ENCODE data around the gene EPB42.

The EPB42 gene

DNA sequence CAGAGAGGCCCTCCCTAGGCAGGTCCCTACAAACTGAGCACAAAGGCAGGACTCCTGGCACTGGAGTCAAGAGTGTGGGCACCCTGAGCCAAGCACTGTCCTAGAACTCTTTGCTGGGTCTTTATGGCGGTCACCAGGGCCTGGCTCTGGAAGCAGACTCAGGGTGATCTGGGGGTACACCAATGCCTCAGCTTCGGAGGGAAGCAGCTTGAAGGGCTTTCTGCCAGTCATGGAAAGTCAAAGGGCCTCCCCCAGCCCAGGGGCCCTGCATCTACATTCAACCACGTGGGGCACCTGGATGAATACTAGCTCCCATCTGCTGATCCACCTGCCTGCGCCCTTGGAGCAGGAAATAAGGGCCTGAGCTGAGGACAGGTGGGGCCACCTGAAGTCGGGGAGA, 7.4 kb downstream of the EPB42 start:
- in situ Hi-C loops (cut with MboI; ENCODE audit: low sequenced_read_pairs), result no loop called here

DNA sequence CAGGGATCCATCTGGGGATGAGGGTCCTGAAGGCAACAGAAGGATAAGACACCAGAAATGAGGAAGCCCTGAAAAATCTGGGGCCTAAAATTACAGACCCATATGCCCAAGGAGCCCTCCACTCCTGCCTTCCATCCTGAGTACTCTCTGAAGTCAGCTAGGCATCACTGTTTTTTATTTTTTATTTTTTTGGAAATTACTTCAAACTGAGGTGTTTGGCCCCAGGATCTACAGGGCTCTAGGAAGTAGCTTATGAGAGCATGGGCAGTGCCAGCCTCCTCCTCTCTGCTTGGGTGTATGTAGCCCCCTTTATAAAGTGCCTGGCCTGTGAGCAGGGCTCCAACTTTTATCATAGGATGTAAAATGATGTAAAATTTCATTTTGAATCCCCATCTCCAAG, 7.9 kb downstream of the EPB42 start:
- in situ Hi-C loops (cut with MboI; ENCODE audit: low sequenced_read_pairs), result no loop called here

GRCh38 chr15:43212299-43212698, 8.5 kb downstream of the EPB42 start:
- in situ Hi-C loops (cut with MboI; ENCODE audit: low sequenced_read_pairs), result no loop called here

- in situ Hi-C loops (cut with MboI; ENCODE audit: low sequenced_read_pairs), result no loop called here
These were observed 9.5 kb downstream of the EPB42 start for GRCh38 chr15:43211224-43211735.

GRCh38 chr15:43210807-43211206, 10.0 kb downstream of the EPB42 start:
- in situ Hi-C loops (cut with MboI; ENCODE audit: low sequenced_read_pairs), result no loop called here

DNA sequence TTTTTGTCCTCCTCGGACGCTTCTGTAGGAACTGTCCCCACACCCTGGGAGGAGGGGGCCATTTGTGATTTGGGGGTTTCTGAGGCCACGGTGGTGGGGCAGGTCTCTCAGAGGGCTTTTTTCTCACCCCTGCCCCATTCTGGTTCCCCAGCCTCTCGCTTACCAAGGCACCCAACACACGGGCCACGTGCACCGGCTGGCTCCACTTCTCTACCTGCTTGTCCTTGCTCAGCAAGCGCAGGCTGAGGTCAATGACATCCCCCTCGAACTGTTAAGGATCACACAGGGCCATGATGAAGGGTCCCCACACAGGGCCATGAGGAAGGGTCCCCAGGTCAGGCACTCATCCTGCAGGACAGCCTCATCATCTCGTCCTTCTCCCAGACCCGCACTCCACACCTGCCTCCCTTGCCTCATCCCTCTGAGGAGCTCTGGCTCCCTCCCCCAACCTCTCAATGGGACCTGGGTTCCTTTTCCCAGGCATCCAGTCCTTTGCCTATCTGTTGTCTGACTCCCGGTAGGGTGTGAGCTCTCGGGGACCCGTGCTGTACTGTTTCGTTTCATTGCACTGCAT, 10.6 kb downstream of the EPB42 start:
- in situ Hi-C loops (cut with MboI; ENCODE audit: low sequenced_read_pairs), result no loop called here

- in situ Hi-C loops (cut with MboI; ENCODE audit: low sequenced_read_pairs), result no loop called here
These were observed 11.6 kb downstream of the EPB42 start for GRCh38 chr15:43209059-43209824.

- in situ Hi-C loops (cut with MboI; ENCODE audit: low sequenced_read_pairs), result no loop called here
These were observed 12.5 kb downstream of the EPB42 start for GRCh38 chr15:43208052-43209002.

- in situ Hi-C loops (cut with MboI; ENCODE audit: low sequenced_read_pairs), result no loop called here
These were observed 13.8 kb downstream of the EPB42 start for GRCh38 chr15:43207024-43207423.

- in situ Hi-C loops (cut with MboI; ENCODE audit: low sequenced_read_pairs), result no loop called here
These were observed 14.8 kb downstream of the EPB42 start for GRCh38 chr15:43206054-43206453.

- in situ Hi-C loops (cut with MboI; ENCODE audit: low sequenced_read_pairs), result no loop called here
These were observed 16.6 kb downstream of the EPB42 start for GRCh38 chr15:43204016-43204901.

- in situ Hi-C loops (cut with MboI; ENCODE audit: low sequenced_read_pairs), result loop anchor here (25.0 kb wide), 1 partner anchor 488 kb away; no protein-coding TSS in a partner anchor
These were observed 20.8 kb downstream of the EPB42 start for GRCh38 chr15:43199945-43200488.

- in situ Hi-C loops (cut with MboI; ENCODE audit: low sequenced_read_pairs), result loop anchor here (25.0 kb wide), 1 partner anchor 487 kb away; no protein-coding TSS in a partner anchor
These were observed 21.8 kb downstream of the EPB42 start for GRCh38 chr15:43198992-43199391.

GRCh38 chr15:43198556-43198955, 22.3 kb downstream of the EPB42 start:
- in situ Hi-C loops (cut with MboI; ENCODE audit: low sequenced_read_pairs), result loop anchor here (25.0 kb wide), 1 partner anchor 486 kb away; no protein-coding TSS in a partner anchor

GRCh38 chr15:43197773-43198172, 23.0 kb downstream of the EPB42 start:
- in situ Hi-C loops (cut with MboI; ENCODE audit: low sequenced_read_pairs), result loop anchor here (25.0 kb wide), 1 partner anchor 485 kb away; no protein-coding TSS in a partner anchor

DNA sequence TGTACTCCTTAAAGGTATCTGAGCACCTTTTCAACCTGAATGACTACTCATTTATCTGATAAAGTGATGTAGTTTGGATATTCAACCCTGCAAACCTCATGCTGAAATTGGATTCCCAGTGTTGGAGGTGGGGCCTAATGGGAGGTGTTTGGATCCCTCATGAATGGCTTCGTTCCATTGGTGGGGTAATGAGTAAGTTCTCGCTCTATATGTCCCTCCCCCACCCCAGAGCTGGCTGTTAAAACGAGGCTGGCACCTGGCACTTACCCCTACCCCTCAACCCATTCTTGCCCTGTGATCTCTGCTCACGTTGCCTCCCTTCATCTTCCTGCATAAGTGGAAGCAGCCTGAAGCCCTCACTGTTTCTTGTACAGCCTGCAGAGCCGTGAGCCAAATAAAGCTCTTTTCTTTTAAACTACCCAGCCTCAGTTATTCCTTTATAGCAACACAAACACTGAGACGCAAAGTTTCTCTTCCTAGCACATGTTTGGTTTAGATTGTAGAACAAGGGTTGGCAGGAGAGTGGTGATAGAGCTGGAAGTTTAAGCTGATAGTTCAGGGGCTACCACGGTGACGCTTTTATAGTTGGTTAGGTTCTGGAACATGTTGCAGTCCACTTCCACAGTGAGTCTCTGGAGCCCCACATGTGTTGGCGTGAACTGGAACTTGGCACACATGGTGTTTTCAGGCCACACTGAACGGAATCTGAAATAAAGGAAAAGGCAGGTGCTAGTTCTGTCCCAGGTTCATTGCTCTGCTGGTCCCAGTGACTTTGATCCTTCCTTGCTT, 23.9 kb downstream of the EPB42 start:
- in situ Hi-C loops (cut with MboI; ENCODE audit: low sequenced_read_pairs), result loop anchor here (25.0 kb wide), 1 partner anchor 485 kb away; no protein-coding TSS in a partner anchor

DNA sequence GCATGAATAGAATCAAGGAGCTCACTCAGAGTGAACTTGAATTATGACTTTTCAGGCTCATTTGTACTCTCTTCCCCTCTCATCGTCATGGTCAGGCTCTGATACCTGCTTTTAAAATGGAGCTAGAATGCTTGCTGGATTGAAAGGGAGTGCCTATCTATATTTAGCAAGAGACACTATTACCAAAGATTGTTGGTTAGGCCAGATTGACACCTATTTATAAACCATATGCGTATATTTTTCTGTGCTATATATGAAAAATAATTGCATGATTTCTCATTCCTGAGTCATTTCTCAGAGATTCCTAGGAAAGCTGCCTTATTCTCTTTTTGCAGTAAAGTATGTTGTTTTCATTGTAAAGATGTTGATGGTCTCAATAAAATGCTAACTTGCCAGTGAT, 26.0 kb downstream of the EPB42 start:
- in situ Hi-C loops (cut with MboI; ENCODE audit: low sequenced_read_pairs), result loop anchor here (25.0 kb wide), 1 partner anchor 482 kb away; no protein-coding TSS in a partner anchor

DNA sequence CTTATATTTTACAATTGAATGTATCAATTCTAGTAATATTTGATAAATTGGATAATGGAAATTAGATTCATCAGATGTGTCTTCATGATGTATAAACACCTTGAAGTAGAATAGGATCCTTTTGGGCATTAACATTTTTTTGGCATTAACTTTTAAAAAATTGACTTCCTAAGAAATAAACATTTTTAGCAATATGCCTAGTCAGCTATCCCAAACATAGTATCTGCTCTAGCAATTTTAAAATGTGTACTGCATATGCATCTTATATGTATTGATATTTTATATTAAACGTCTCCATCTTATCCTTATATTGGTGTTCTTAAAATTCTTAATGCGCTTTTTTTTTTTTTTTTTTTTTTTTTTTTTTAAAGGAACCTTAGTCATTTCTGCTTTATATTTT, 27.1 kb downstream of the EPB42 start:
- in situ Hi-C loops (cut with MboI; ENCODE audit: low sequenced_read_pairs), result loop anchor here (25.0 kb wide), 1 partner anchor 481 kb away; no protein-coding TSS in a partner anchor

GRCh38 chr15:43190178-43190577, 30.6 kb downstream of the EPB42 start:
- in situ Hi-C loops (cut with MboI; ENCODE audit: low sequenced_read_pairs), result loop anchor here (25.0 kb wide), 1 partner anchor 478 kb away; no protein-coding TSS in a partner anchor
